PC-9 (cell line): ENCODE measurements around the gene NUP35. TPM values are rescaled to one million over a fixed set of nuclear protein-coding genes. Genes with fewer than 3 reads are reported as not detected.

Experiments
- BruUV-seq: library from RNA; stranded (reverse); fragments of 400-500 nt; replicated peaks from 2 replicates; lab custom pipeline; 2021; lab: Mats Ljungman, UMichigan
- CTCF ChIA-PET: fragments of 300-600 bp; sonication (Branson Sonifier 250); formaldehyde crosslinking; loops from one replicate; lab custom pipeline; 2022; ENCODE audit warnings: antibody characterized with exemption; lab: Charles Lee
- POLR2A ChIA-PET: fragments of 300-600 bp; sonication (Branson Sonifier 250); formaldehyde crosslinking; loops from one replicate; lab custom pipeline; 2022; ENCODE audit warnings: antibody characterized with exemption; ENCODE audit not compliant: unreplicated experiment; lab: Charles Lee
- DNase-seq, 2 experiments: peaks; one replicate each; pipeline versions ENCODE4 v3.0.0 to v3.0.0-alpha.2; 2015 to 2022; ENCODE audit warnings: mixed read lengths in 1 of 2
- H2AFZ ChIP-seq: fragments of 200-600 bp; sonication (generic); 2 replicates; pipeline ENCODE4 v1.8.1; 2017; ENCODE audit warnings: antibody characterized with exemption
- H3F3A ChIP-seq: fragments of 200-600 bp; sonication (generic); 2 replicates; pipeline ENCODE4 v1.8.1; 2017; ENCODE audit warnings: antibody characterized with exemption, mild to moderate bottlenecking, low read depth; ENCODE audit not compliant: insufficient read depth
- H3K27ac ChIP-seq: fragments of 200-600 bp; sonication (generic); 2 replicates; pipeline ENCODE4 v1.6.1; 2016; ENCODE audit warnings: mixed run types
- H3K27me3 ChIP-seq: fragments of 200-600 bp; sonication (generic); 2 replicates; pipeline ENCODE4 v1.6.1; 2016; ENCODE audit warnings: low read depth, mixed run types; ENCODE audit not compliant: insufficient read depth
- H3K36me3 ChIP-seq: fragments of 200-600 bp; sonication (generic); 2 replicates; pipeline ENCODE4 v1.6.1; 2016; ENCODE audit warnings: low read depth, mixed run types
- H3K4me1 ChIP-seq: fragments of 200-600 bp; sonication (generic); replicated peaks from 2 replicates; pipeline ENCODE4 v1.6.1; 2016; ENCODE audit warnings: mixed run types; ENCODE audit not compliant: insufficient read depth
- H3K4me2 ChIP-seq: fragments of 200-600 bp; sonication (generic); 2 replicates; pipeline ENCODE4 v1.6.1; 2017; ENCODE audit warnings: mixed run types
- H3K4me3 ChIP-seq: fragments of 200-600 bp; sonication (generic); 2 replicates; pipeline ENCODE4 v1.6.1; 2016; ENCODE audit warnings: mixed run types
- H3K79me2 ChIP-seq: fragments of 200-600 bp; sonication (generic); 2 replicates; pipeline ENCODE4 v1.6.1; 2017; ENCODE audit warnings: low read depth, mixed run types
- H3K9me2 ChIP-seq: fragments of 200-600 bp; sonication (generic); 2 replicates; pipeline ENCODE4 v1.8.1; 2017; ENCODE audit warnings: mild to moderate bottlenecking; ENCODE audit not compliant: insufficient read depth
- H3K9me3 ChIP-seq: fragments of 200-600 bp; sonication (generic); 2 replicates; pipeline ENCODE4 v1.8.1; 2016; ENCODE audit warnings: low read depth; ENCODE audit not compliant: insufficient read depth
- H4K20me1 ChIP-seq: fragments of 200-600 bp; sonication (generic); 2 replicates; pipeline ENCODE4 v1.8.1; 2017; ENCODE audit not compliant: insufficient read depth
- EZH2 ChIP-seq: fragments of 200-600 bp; sonication (generic); IDR thresholded peaks from 2 replicates; pipeline ENCODE4 v1.8.0; 2017; ENCODE audit warnings: antibody characterized with exemption, low read depth
- intact Hi-C: fragments of 100-400 bp; cut with micrococcal nuclease; formaldehyde crosslinking; loops from one replicate; pipeline ENCODE4 v1.10.0; 2022; ENCODE audit not compliant: unreplicated experiment
- total RNA-seq: library from RNA; stranded (reverse); gene quantifications from 2 replicates; pipeline ENCODE4 v1.2.3, GENCODE V29; 2021
- TF ChIP-seq, protein P1 (sequence below): fragments of 200-600 bp; sonication (generic); conservative IDR thresholded peaks from 2 replicates; pipeline ENCODE4 v1.6.1; 2017; ENCODE audit warnings: mixed run types, antibody characterized with exemption, mild to moderate bottlenecking, moderate library complexity

The NUP35 gene
- total RNA-seq, 1 experiment from 2014 or later, result 35.5 TPM

GRCh38 chr2:183088061-183088460 lies 36.2 kb upstream of the NUP35 start:
- Histone ChIP-seq H3K36me3 (no peaks in the 10 kb centered on the region), H3K79me2 (no peaks in the 10 kb centered on the region), H3K4me1 (no peaks in the 10 kb centered on the region), H3K9me2 (no peaks in the 10 kb centered on the region; the same call in 1 of the 2 replicates), H4K20me1 (no peaks in the 10 kb centered on the region), H3F3A (no peaks in the 10 kb centered on the region), H2AFZ (no peak overlapping the region), H3K9me3 (no peaks in the 10 kb centered on the region), H3K27ac (no peak overlapping the region), H3K4me2 (no peak overlapping the region), H3K27me3 (no peaks in the 10 kb centered on the region), H3K4me3 (no peak overlapping the region)
- no peak for DNase-seq
- TF ChIP-seq, protein P1, sequence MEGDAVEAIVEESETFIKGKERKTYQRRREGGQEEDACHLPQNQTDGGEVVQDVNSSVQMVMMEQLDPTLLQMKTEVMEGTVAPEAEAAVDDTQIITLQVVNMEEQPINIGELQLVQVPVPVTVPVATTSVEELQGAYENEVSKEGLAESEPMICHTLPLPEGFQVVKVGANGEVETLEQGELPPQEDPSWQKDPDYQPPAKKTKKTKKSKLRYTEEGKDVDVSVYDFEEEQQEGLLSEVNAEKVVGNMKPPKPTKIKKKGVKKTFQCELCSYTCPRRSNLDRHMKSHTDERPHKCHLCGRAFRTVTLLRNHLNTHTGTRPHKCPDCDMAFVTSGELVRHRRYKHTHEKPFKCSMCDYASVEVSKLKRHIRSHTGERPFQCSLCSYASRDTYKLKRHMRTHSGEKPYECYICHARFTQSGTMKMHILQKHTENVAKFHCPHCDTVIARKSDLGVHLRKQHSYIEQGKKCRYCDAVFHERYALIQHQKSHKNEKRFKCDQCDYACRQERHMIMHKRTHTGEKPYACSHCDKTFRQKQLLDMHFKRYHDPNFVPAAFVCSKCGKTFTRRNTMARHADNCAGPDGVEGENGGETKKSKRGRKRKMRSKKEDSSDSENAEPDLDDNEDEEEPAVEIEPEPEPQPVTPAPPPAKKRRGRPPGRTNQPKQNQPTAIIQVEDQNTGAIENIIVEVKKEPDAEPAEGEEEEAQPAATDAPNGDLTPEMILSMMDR, result no peak
- no peak for TF ChIP-seq EZH2
- BruUV-seq, result no TSS peak
- intact Hi-C loops, result no loop called here
- ChIA-PET CTCF (no interaction called here), POLR2A (no interaction called here)

DNA sequence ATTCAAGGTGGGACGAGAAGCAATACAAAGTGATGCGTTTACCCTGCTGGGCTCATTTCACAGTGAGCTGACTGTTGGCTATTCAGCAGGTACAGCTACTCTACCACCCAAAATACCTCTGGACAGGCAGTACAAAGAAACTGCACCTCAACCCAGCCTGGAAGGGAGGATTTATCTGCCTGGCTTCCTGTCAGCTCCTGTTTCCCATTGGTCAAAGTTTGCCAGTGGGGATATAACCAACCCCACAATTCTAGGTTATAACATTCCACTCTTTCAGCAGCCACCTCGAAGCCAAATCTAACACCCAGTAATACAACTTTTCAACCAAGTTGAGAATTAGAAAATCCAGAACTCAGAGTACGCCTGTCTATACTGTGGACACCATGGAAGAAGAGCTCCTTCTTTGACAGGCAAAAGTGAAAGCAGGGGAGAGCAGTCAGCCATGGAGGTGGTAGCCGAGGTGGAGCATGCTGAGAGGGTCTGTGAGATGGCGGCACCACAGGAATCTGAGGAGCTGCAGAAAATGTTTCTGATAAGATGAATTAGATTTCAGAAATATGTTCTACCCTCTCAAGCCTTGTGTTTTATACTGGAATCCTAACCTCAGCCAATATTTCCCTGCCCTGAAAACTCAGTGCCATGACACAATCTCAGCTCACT lies 34.9 kb upstream of the NUP35 start:
- no peaks in the 10 kb centered on the region for H3K9me3 ChIP-seq
- H2AFZ ChIP-seq, result no peak overlapping the region; the same call in 1 of the 2 replicates
- no peak overlapping the region for H3K4me2 ChIP-seq
- no peaks in the 10 kb centered on the region for H3K27me3 ChIP-seq
- TF ChIP-seq EZH2, result no peak
- TF ChIP-seq, protein P1, result no peak
- H3K36me3 ChIP-seq, result no peaks in the 10 kb centered on the region
- ChIA-PET POLR2A (interaction anchor here (0.7 kb wide), 1 partner anchor 11 kb away, joined by 4 read pairs; the partner anchor contains the start of gene DUSP19), CTCF (interaction anchor here (0.5 kb wide), 1 partner anchor 48 kb away, joined by 5 read pairs; no protein-coding TSS in a partner anchor)
- no peaks in the 10 kb centered on the region for H3F3A ChIP-seq
- H3K4me3 ChIP-seq, result no peak overlapping the region
- DNase-seq, result no peak
- no peaks in the 10 kb centered on the region; the same call in 1 of the 2 replicates for H3K9me2 ChIP-seq
- intact Hi-C loops, result no loop called here
- H3K27ac ChIP-seq, result no peak overlapping the region
- BruUV-seq, result no TSS peak
- peaks cover 9% of the 10 kb centered on the region for H3K4me1 ChIP-seq
- H3K79me2 ChIP-seq, result no peaks in the 10 kb centered on the region
- H4K20me1 ChIP-seq, result no peaks in the 10 kb centered on the region

DNA sequence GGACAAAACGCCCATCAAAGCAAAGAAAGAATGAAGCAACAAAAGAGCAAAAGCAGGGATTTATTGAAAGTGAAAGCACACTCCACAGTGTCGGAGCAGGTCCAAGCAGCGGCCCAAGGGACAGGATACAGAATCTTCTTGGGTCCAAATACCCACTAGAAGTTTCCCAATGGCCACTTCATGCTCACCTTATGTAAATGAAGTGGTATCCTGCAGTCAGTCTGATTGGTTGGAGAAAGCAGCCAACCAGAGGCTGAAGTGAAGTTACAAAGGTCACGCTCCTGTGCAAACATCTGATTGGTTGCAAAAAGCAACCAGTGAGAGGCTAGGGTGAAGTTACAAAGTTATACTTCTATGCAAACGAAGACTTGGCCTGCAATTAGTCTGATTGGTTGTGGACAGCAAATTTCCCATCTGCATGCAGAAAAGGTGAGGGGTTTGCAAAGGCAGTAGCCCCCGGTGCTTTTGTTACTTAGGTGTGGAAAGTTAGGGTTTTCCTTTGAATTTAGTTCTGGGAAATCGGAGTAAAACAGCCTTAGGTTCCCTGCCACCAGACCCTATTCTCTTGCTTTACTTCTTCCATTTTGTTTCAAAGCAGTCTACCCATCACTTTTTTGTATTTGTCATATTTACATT lies 32.8 kb upstream of the NUP35 start:
- DNase-seq, result no peak
- Histone ChIP-seq H3K36me3 (no peaks in the 10 kb centered on the region), H3F3A (no peaks in the 10 kb centered on the region), H4K20me1 (no peaks in the 10 kb centered on the region), H3K79me2 (no peaks in the 10 kb centered on the region), H3K9me2 (no peaks in the 10 kb centered on the region), H2AFZ (no peak overlapping the region), H3K4me3 (no peak overlapping the region), H3K4me1 (peaks cover 11% of the 10 kb centered on the region), H3K27ac (no peak overlapping the region), H3K4me2 (no peak overlapping the region), H3K9me3 (no peaks in the 10 kb centered on the region), H3K27me3 (no peaks in the 10 kb centered on the region)
- intact Hi-C loops, result loop anchor here (5.0 kb wide), 1 partner anchor 309 kb away; no protein-coding TSS in a partner anchor
- no TSS peak for BruUV-seq
- ChIA-PET POLR2A (no interaction called here), CTCF (no interaction called here)
- TF ChIP-seq EZH2, result no peak
